Measurements from ENCODE around the gene MYO7A. TPM values are rescaled to one million over a fixed set of nuclear protein-coding genes. Genes with fewer than 3 reads are reported as not detected.

Gene MYO7A
- total RNA-seq, 1 experiment from 2014 or later = 3.5 TPM

DNA sequence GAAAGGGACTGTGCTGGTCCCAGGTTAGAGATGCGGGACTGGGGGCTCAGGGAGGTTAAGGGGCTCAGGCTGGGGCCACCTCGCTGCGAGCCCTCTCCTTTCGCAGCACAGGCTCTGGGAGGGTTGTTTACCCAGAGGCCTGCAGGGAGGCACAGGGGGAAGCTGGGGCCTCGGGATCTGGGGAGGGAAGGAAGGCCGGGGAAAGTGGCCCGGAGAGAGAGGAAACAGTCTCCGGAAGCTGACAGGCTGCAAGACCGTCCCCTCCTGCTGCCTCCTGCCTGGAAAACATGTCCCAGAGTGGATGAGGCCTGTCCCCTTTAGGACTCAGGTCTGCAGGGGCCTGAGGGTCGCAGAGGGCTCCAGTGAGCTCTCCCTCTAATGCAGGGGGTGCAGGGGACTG, 45.4 kb downstream of the MYO7A start:
- ChIA-PET CTCF (interaction anchor here (0.7 kb wide), 1 partner anchor 847 kb away, joined by 3 read pairs; no protein-coding TSS in a partner anchor), POLR2A (ENCODE audit: unreplicated experiment) (no interaction called here)
- BruUV-seq (replicated peaks) = no TSS peak
- no peak for TF ChIP-seq EZH2 (IDR thresholded peaks at IDR 0.05; ENCODE audit: low read depth)
- TF ChIP-seq, protein P1, sequence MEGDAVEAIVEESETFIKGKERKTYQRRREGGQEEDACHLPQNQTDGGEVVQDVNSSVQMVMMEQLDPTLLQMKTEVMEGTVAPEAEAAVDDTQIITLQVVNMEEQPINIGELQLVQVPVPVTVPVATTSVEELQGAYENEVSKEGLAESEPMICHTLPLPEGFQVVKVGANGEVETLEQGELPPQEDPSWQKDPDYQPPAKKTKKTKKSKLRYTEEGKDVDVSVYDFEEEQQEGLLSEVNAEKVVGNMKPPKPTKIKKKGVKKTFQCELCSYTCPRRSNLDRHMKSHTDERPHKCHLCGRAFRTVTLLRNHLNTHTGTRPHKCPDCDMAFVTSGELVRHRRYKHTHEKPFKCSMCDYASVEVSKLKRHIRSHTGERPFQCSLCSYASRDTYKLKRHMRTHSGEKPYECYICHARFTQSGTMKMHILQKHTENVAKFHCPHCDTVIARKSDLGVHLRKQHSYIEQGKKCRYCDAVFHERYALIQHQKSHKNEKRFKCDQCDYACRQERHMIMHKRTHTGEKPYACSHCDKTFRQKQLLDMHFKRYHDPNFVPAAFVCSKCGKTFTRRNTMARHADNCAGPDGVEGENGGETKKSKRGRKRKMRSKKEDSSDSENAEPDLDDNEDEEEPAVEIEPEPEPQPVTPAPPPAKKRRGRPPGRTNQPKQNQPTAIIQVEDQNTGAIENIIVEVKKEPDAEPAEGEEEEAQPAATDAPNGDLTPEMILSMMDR (conservative IDR thresholded peaks at IDR 0.05) = no peak
- H3K9me3 ChIP-seq (ENCODE audit: insufficient read depth, low read depth) = no peaks in the 10 kb centered on the region
- no peaks in the 10 kb centered on the region for H3K9me2 ChIP-seq (ENCODE audit: insufficient read depth)
- no peak for DNase-seq
- no peaks in the 10 kb centered on the region for H3K36me3 ChIP-seq (ENCODE audit: low read depth)
- H3K79me2 ChIP-seq (ENCODE audit: low read depth) = no peaks in the 10 kb centered on the region
- H2AFZ ChIP-seq = no peak overlapping the region
- H3K4me3 ChIP-seq = no peak overlapping the region
- H3K4me1 ChIP-seq (replicated peaks; ENCODE audit: insufficient read depth) = peaks cover 8% of the 10 kb centered on the region; the same call in 1 of the 2 replicates
- intact Hi-C loops (cut with micrococcal nuclease; ENCODE audit: unreplicated experiment) = no loop called here
- no peaks in the 10 kb centered on the region for H3K27me3 ChIP-seq (ENCODE audit: insufficient read depth, low read depth)
- H3K4me2 ChIP-seq = no peak overlapping the region
- H4K20me1 ChIP-seq (ENCODE audit: insufficient read depth) = no peaks in the 10 kb centered on the region
- no peak overlapping the region for H3K27ac ChIP-seq
- H3F3A ChIP-seq (ENCODE audit: insufficient read depth, low read depth) = no peaks in the 10 kb centered on the region

DNA sequence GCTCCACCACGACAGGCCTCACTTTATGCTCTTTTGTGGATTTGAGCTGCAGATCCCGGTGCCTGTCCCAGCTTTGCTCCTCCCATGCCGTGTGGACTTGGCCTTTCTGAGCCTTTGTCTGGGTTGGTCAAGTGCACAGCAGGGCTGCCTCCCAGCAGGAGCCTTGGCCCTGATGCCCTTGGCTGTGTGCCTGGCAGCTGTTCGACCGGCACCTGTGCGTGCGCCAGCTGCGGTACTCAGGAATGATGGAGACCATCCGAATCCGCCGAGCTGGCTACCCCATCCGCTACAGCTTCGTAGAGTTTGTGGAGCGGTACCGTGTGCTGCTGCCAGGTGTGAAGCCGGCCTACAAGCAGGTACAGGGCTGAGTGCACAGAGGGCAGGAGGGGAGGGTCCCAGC, 46.5 kb downstream of the MYO7A start:
- no peak for TF ChIP-seq EZH2 (IDR thresholded peaks at IDR 0.05; ENCODE audit: low read depth)
- TF ChIP-seq, protein P1 (conservative IDR thresholded peaks at IDR 0.05) = no peak
- Histone ChIP-seq H3K4me1 (replicated peaks; ENCODE audit: insufficient read depth) (peaks cover 8% of the 10 kb centered on the region; the same call in 1 of the 2 replicates), H3F3A (ENCODE audit: insufficient read depth, low read depth) (no peaks in the 10 kb centered on the region), H2AFZ (no peak overlapping the region), H3K36me3 (ENCODE audit: low read depth) (no peaks in the 10 kb centered on the region), H3K9me3 (ENCODE audit: insufficient read depth, low read depth) (no peaks in the 10 kb centered on the region), H3K27ac (no peak overlapping the region), H3K9me2 (ENCODE audit: insufficient read depth) (no peaks in the 10 kb centered on the region), H3K27me3 (ENCODE audit: insufficient read depth, low read depth) (peaks cover 8% of the 10 kb centered on the region; the same call in 1 of the 2 replicates), H3K79me2 (ENCODE audit: low read depth) (no peaks in the 10 kb centered on the region), H4K20me1 (ENCODE audit: insufficient read depth) (no peaks in the 10 kb centered on the region), H3K4me2 (no peak overlapping the region), H3K4me3 (no peak overlapping the region)
- POLR2A ChIA-PET (ENCODE audit: unreplicated experiment) = interaction anchor here (0.6 kb wide), 1 partner anchor 79 kb away, joined by 3 read pairs; no protein-coding TSS in a partner anchor
- CTCF ChIA-PET = no interaction called here
- no peak for DNase-seq
- no TSS peak for BruUV-seq (replicated peaks)
- intact Hi-C loops (cut with micrococcal nuclease; ENCODE audit: unreplicated experiment) = no loop called here

DNA sequence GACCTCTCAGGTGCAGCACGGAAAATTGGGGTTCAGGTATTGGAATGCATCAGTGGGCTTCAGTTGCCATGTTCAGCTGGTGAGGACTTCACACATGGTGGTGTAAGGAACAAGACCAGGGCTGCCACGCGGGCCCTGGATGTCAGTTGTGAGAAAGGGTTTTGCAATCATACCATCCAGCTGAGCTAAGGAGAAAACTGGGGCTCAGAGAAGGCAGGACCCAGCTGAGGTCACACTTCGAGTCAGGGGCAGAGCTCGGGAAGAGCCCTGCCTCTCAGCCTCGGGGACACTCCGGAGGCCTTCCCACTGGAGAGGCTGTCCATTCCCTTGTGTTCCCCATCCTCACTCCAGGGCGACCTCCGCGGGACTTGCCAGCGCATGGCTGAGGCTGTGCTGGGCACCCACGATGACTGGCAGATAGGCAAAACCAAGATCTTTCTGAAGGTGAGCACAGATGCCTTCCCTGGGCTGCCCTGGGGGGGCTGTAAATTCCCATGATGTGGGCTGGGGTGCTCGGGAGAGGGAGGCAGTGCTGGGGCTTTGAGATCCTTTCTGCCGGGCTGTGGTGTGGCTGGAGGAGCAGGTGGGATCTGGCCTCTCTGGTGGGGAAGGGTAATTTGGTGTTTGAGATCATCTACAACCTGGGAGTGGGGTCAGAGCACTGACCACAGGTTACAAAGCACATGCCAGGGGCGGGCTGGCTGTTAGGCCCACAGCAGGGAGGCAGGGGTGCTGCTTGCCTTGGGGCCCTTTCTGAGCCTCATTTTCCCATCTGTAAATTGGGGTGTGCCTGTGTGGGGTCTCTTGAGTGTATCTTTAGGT, 47.2 kb downstream of the MYO7A start:
- intact Hi-C loops (cut with micrococcal nuclease; ENCODE audit: unreplicated experiment) = no loop called here
- Histone ChIP-seq H3K27me3 (ENCODE audit: insufficient read depth, low read depth) (peaks cover 14% of the 10 kb centered on the region), H3F3A (ENCODE audit: insufficient read depth, low read depth) (no peaks in the 10 kb centered on the region), H3K36me3 (ENCODE audit: low read depth) (no peaks in the 10 kb centered on the region), H3K9me2 (ENCODE audit: insufficient read depth) (no peaks in the 10 kb centered on the region), H3K4me3 (no peak overlapping the region), H3K79me2 (ENCODE audit: low read depth) (no peaks in the 10 kb centered on the region), H3K27ac (no peak overlapping the region), H3K4me2 (no peak overlapping the region), H4K20me1 (ENCODE audit: insufficient read depth) (no peaks in the 10 kb centered on the region), H3K9me3 (ENCODE audit: insufficient read depth, low read depth) (no peaks in the 10 kb centered on the region), H2AFZ (no peak overlapping the region), H3K4me1 (replicated peaks; ENCODE audit: insufficient read depth) (peaks cover 2% of the 10 kb centered on the region; the same call in 1 of the 2 replicates)
- no TSS peak for BruUV-seq (replicated peaks)
- no peak for TF ChIP-seq EZH2 (IDR thresholded peaks at IDR 0.05; ENCODE audit: low read depth)
- TF ChIP-seq, protein P1 (conservative IDR thresholded peaks at IDR 0.05) = no peak
- POLR2A ChIA-PET (ENCODE audit: unreplicated experiment) = interaction anchor here (0.6 kb wide), 1 partner anchor 78 kb away, joined by 3 read pairs; no protein-coding TSS in a partner anchor
- CTCF ChIA-PET = interaction anchor here (1.5 kb wide), 1 partner anchor 48 kb away, joined by 6 read pairs; the partner anchor contains the start of gene MYO7A
- DNase-seq = no peak
